SIG-M5 treated with dmso at 0.1 percent for 504 hours (cell line): ENCODE results near the gene KCNQ5.

Experiments
- DNase-seq: peaks from one replicate; lab custom pipeline; 2025; ENCODE audit not compliant: unreplicated experiment; lab: John Stamatoyannopoulos, UW

KCNQ5 gene

GRCh38 chr6:72740135-72740534 lies 118.3 kb downstream of the KCNQ5 start:
- peak; percentile 58 for DNase-seq

- no peak for DNase-seq
Observed at GRCh38 chr6:72741083-72741482, 119.2 kb downstream of the KCNQ5 start.

- no peak for DNase-seq
Observed at GRCh38 chr6:72742001-72742673, 120.3 kb downstream of the KCNQ5 start.

- no peak for DNase-seq
Observed at GRCh38 chr6:72746276-72746675, 124.4 kb downstream of the KCNQ5 start.

- no peak for DNase-seq
Observed at GRCh38 chr6:72748759-72749158, 126.9 kb downstream of the KCNQ5 start.

DNA sequence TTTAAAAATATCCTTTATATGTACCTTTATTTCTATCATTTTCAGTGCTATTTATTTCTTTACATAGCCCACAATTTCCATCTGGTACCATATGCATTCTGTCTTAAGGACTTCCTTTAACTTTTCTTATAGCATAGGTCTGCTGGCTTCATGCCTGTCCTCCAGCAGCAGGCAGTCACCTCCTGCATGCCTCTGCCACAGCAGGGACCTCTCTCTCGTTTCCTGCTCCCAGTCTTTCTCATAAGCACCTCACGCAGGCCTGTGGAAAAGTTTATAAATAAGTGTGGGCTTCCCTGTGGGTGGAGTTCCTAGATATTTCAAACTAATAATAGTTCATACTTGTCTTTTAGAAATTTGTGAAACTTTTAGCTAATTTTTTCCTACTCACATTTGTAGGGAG lies 133.9 kb downstream of the KCNQ5 start:
- DNase-seq = no peak

GRCh38 chr6:72757048-72757447 lies 135.2 kb downstream of the KCNQ5 start:
- DNase-seq = no peak

DNA sequence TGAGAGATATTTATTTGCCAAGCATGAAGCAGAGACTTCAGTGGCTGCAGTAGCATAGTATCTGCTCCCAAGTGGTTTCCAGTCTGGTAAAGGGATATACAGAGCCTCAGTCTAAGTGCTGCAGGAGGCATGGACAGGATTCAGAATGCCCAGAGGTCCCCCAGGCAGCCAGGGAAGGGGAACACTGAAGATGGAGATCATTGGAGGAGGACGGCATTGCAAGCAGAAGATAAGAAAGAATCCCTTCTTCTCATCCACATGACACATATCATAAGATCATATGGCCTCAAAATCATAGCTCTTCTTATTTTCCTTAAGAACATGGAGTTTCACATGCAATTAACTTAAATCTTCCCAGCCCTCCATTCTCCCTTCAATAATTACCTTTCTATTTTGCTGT lies 136.1 kb downstream of the KCNQ5 start:
- no peak for DNase-seq

GRCh38 chr6:72758901-72759300 lies 137.0 kb downstream of the KCNQ5 start:
- no peak for DNase-seq

- DNase-seq = no peak
Observed at GRCh38 chr6:72760114-72760793, 138.4 kb downstream of the KCNQ5 start.

GRCh38 chr6:72761761-72762160 lies 139.9 kb downstream of the KCNQ5 start:
- no peak for DNase-seq

DNA sequence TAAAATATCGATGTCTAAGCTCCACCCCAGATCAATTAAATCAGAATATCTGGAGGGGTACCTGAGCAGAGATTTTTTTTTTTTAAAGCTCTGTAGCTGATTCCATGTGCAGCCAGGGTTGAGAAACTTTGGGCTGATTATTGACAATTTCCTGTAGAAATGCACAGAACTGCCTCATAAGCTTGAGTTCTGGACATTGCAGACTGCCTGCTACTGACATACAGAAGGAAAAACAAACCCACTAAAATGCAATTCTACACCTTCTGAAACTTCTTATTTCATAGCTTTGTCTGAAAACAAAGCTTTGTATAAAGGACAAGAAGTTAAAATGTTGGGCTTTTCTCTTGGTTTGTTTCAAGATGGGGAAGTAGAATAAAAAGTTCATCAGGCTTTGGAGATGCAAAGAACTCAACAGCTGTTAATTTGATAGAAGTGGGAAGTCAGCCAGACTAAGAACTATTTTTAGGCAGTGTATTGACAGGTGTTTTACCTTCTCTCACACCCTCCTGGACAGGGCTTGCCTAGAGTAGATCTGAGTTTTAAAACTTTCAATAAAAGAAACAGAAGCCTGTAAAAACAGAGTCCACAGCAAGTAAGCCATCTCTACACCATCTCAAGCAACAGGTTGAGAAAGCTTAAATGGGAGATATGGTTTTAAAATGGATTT lies 147.7 kb downstream of the KCNQ5 start:
- DNase-seq = no peak

DNA sequence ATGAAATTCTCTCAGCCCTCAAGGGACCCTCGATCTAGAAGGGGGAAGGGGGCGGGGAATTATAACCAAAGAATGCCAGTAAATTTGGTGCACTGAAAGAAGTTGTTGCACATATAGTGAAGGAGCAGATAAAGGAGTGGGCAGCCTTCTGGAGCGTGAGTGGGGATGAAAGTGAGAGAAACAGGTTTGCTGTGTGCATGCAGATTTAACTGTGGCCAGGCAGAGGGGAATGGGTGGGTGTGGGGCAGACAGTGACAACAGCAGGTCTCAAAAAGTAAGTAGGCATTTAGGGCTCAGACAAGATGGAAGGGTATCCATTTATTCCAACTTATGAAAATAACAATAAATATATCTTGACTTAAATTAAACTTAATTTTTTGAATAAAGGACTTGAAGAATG lies 149.1 kb downstream of the KCNQ5 start:
- no peak for DNase-seq

DNA sequence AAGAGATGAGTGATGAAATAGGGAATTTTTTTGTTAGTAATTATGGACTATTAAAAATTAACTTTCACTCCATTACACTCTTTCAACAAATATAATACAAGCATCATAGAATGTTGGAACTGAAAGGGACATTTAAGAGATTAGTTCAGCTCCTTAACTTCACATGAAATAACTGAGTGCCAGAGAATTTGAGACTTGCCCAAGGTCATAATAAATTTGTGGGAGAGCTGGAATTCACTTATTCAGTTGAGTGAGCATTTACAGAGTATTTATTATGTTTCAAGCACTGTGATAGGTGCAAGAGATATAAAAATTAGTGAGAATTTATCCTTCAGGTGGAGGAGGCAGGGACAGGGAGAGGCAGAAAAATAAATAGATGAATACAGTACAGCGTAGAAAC lies 154.6 kb downstream of the KCNQ5 start:
- DNase-seq = no peak

DNA sequence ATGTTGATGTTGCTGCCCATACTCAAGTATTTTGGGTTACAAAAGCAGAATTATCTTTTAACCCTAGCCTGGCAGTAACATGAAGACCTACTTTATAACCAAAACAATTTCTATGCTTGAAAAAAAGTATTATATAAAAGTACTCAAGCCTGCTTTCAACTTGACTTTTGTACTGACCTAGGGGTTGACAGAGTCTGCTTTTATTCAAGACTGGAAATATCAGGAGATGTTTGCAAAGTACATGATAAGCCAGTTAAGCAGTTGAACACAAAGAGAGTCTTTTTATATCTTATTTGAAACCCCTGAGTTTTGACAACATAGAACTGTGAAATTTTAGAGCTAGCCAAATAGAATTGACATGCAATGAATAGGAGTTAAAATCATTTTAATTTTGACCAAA lies 159.8 kb downstream of the KCNQ5 start:
- DNase-seq = no peak

- no peak for DNase-seq
Observed at GRCh38 chr6:72783035-72783434, 161.2 kb downstream of the KCNQ5 start.

DNA sequence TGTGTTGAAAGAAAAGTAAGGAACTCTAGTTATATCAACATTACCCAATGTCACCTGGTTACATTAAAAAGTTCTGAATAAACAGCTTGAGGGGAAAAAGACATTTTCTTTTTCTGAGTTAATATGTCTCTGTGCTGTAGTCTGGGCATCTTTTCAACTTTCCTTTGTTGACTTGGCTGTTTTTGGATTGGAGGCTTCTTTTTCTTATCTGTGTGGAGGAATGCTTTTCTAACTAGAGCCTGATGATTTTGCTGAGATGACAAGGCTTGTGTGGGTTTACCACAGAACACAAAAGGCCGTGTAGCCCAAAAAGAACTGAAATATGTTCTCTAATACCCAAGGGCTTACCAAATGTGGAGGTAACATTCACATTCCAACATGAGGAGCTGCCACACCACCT lies 161.8 kb downstream of the KCNQ5 start:
- DNase-seq = no peak

DNA sequence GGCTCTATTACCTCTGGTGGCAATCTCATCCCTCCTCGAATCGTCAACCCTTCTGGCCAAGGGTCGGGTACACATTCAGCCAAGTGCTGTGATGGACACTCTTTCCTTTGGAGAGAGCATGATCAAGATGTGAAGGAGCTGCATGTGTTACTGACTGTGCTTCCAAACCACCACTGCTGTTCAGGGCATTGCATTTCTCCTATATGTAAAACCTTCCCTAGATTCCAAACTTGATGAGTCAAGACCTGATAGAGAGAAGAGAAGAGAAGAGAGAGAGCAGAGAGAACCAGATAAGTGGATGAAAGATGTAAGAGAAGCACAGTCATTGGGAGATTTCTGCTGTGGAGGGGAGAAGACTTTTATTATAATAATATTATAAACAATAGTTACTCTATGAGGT lies 162.2 kb downstream of the KCNQ5 start:
- DNase-seq = no peak

DNA sequence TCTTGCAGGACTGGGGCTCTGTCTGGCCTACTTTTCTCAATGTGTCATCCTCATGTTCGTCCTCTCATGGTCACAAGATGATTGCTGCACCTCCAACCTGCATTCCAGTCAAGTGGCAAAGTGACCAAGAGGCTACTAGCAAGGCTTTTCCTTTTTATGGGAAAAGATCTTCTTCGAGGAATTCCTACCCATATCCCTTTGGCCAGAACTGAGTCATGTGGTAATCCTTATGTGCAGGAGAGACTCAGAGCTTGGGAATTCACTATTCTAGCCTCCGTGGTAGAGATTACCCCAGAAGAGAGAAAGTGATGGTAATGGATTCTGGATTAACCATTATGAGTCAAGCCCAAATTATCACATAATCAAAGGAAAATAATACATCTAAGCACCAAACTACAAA lies 162.7 kb downstream of the KCNQ5 start:
- DNase-seq = no peak

- DNase-seq = no peak
Observed at GRCh38 chr6:72787391-72788031, 165.6 kb downstream of the KCNQ5 start.

DNA sequence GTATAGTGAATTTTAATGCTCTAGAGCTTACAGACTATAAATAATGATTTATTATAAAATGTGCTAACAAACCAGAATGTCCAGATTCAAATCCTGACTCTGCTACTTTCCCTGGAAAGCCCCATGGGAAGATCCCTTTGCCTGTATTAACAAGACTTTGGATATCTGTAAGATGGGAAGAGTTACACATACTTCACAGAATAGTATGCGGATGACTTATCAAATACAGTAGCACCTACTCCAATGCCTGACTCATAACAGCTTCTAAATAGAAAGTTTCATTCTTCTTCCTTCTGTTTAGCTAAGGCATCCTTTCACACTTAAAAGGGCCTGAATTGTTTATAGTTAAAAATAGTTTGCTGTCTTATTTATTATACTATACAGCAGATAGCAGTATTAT lies 166.3 kb downstream of the KCNQ5 start:
- DNase-seq = no peak

GRCh38 chr6:72789145-72789544 lies 167.3 kb downstream of the KCNQ5 start:
- no peak for DNase-seq
